ENCODE data around the gene OR8D4. TPM values are rescaled to one million over a fixed set of nuclear protein-coding genes. Genes with fewer than 3 reads are reported as not detected.

The OR8D4 gene
- polyA plus RNA-seq, 10 donors = 0.05 to 0.21 (median 0.11) TPM; not detected in 4

Other genes with a start within 250 kb of the OR8D4 start
- gene SCN3B, start 247.5 kb upstream of the OR8D4 start, polyA plus RNA-seq (ENCODE audit: insufficient read length in 10 of 10) = 10 to 100 TPM; 12.8 to 67.0 (median 36.4) TPM
- 10 to 100 TPM; 13.1 to 21.9 (median 18.3) TPM for gene ZNF202, start 160.5 kb upstream of the OR8D4 start, polyA plus RNA-seq (ENCODE audit: insufficient read length in 10 of 10)
- gene OR6X1, start 147.6 kb upstream of the OR8D4 start, polyA plus RNA-seq (ENCODE audit: insufficient read length in 10 of 10) = not detected
- not detected for gene OR6M1, start 95.8 kb upstream of the OR8D4 start, polyA plus RNA-seq (ENCODE audit: insufficient read length in 10 of 10)
- not detected for gene TMEM225, start 16.5 kb upstream of the OR8D4 start, polyA plus RNA-seq (ENCODE audit: insufficient read length in 10 of 10)
- gene OR4D5, start 37.5 kb downstream of the OR8D4 start, polyA plus RNA-seq (ENCODE audit: insufficient read length in 10 of 10) = not detected
- gene OR6T1, start 41.7 kb downstream of the OR8D4 start, polyA plus RNA-seq (ENCODE audit: insufficient read length in 10 of 10) = not detected
- gene OR10S1, start 75.6 kb downstream of the OR8D4 start, polyA plus RNA-seq (ENCODE audit: insufficient read length in 10 of 10) = not detected
- not detected for gene OR10G6, start 93.0 kb downstream of the OR8D4 start, polyA plus RNA-seq (ENCODE audit: insufficient read length in 10 of 10)
- under 1 TPM in 1 of 10 donors, not detected in 9; 0.06 TPM for gene OR10G4, start 110.8 kb downstream of the OR8D4 start, polyA plus RNA-seq (ENCODE audit: insufficient read length in 10 of 10)
- not detected for gene OR10G9, start 120.8 kb downstream of the OR8D4 start, polyA plus RNA-seq (ENCODE audit: insufficient read length in 10 of 10)
- not detected for gene OR10G8, start 124.6 kb downstream of the OR8D4 start, polyA plus RNA-seq (ENCODE audit: insufficient read length in 10 of 10)
- gene OR10G7, start 139.2 kb downstream of the OR8D4 start, polyA plus RNA-seq (ENCODE audit: insufficient read length in 10 of 10) = not detected
- gene VWA5A, start 213.3 kb downstream of the OR8D4 start, polyA plus RNA-seq (ENCODE audit: insufficient read length in 10 of 10) = 100 to 1,000 TPM in 7 of 10 donors, 10 to 100 TPM in 3; 73.6 to 136 (median 107) TPM

Data from muscle of back (tissue), 10 donors.